Measurements from ENCODE around the gene SLC7A7.
"Not testable (repeated sequence)": the region's sequence is repeated elsewhere in the genome, so short reads cannot be mapped to it uniquely, and the experiment has no call there.

DNA sequence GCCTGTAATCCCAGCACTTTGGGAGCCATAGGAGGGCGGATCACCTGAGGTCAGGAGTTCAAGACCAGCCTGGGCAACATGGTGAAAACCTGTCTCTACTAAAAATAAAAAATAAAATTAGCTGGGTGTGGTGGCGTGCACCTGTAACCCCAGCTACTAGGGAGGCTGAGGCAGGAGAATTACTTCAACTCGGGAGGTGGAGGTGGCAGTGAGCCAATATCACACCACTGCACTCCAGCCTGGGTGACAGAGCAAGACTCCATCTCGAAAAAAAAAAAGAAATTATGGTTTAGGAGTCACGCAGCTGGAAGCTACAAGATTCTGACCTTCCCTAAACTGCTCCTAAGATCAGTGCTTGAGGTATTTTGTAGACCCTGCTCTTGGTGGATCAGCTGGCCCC is 21.7 kb downstream of the SLC7A7 start:
- not testable (repeated sequence) for TF ChIP-seq CTCF, POLR2AphosphoS5, POLR2A (IDR thresholded peaks at IDR 0.05)
